ENCODE data around the gene ATG16L1. TPM values are rescaled to one million over a fixed set of nuclear protein-coding genes. Genes with fewer than 3 reads are reported as not detected.

Gene ATG16L1
- total and polyA plus RNA-seq, 10 of the 15 experiments (the other 5 are each of a cell fraction or from before 2014, with no cell fraction given), result 5.2 to 26.6 (median 15.6) TPM

DNA sequence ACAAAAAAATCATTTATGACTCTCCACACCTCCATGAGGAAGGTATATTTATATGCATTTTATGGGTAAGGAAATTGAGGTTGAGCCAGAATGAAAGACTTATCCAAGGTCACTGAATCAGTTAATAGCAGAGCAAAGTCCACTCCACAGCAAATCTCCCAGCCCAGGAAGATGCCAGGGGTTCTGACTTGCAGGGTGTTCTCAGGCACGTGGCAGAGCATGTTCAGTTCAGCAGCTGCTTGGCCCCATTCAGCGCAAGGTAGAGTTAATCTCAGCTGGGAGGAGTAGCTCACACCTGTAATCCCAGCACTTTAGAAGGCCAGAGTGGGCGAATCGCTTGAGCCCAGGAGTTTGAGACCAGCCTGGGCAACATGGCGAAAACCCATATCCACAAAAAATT lies 85.1 kb downstream of the ATG16L1 start:
- no peak overlapping the region for H3K27ac ChIP-seq (ENCODE audit: control insufficient read depth, insufficient read depth)
- RAD21 ChIA-PET (ENCODE audit: unreplicated experiment), result no interaction called here
- no peaks in the 10 kb centered on the region for H3K79me2 ChIP-seq (ENCODE audit: control insufficient read depth, insufficient read depth, low read length)
- no peaks in the 10 kb centered on the region for H3K36me3 ChIP-seq (ENCODE audit: control insufficient read depth in 2 of 2, insufficient read depth in 2 of 2, low read length in 1 of 2)
- H4K20me1 ChIP-seq (ENCODE audit: control insufficient read depth, insufficient read depth), result no peaks in the 10 kb centered on the region
- H3K9ac ChIP-seq (ENCODE audit: control insufficient read depth, insufficient read depth, low read length), result no peak overlapping the region
- in situ Hi-C loops (cut with MboI) (no loop called here), intact Hi-C loops (cut with micrococcal nuclease; ENCODE audit: unreplicated experiment) (no loop called here)
- no peak overlapping the region for H2AFZ ChIP-seq (ENCODE audit: control insufficient read depth, low read depth, low read length)
- ATAC-seq (no peak), FAIRE-seq (no peak), DNase-seq (ENCODE audit: low read depth, low spot score) (no peak)
- POLR2A ChIA-PET, result no interaction called here
- no peaks in the 10 kb centered on the region; a peak in 1 of 4 replicates for H3K27me3 ChIP-seq (replicated peaks in 1 of 2; ENCODE audit: control insufficient read depth in 2 of 2, insufficient read depth in 2 of 2, low read length in 1 of 2)
- CTCF ChIA-PET, result no interaction called here
- BruUV-seq (replicated peaks), result no TSS peak
- no peaks in the 10 kb centered on the region for H3K9me3 ChIP-seq (replicated peaks; ENCODE audit: control insufficient read depth, insufficient read depth, low read length)
- SMC1A ChIA-PET (ENCODE audit: uncharacterized antibody, unreplicated experiment), result no interaction called here
- no peak overlapping the region for H3K4me3 ChIP-seq
- H3K4me2 ChIP-seq (ENCODE audit: control insufficient read depth, insufficient read depth), result no peak overlapping the region
- H3K4me1 ChIP-seq (ENCODE audit: control insufficient read depth, insufficient read depth, low read length), result peaks cover 11% of the 10 kb centered on the region
- WGBS (ENCODE audit: insufficient coverage, insufficient replicate concordance, low lambda C conversion rate, missing lambda C conversion rate), result 76% methylated on average over 5 of the region's 5 CpGs
- no peak for TF ChIP-seq ZNF622 (IDR thresholded peaks at IDR 0.05)
- TF ChIP-seq NR2C1 (IDR thresholded peaks at IDR 0.05), result no peak
- no peak for TF ChIP-seq BHLHE40 (IDR thresholded peaks at IDR 0.05; ENCODE audit: borderline replicate concordance in 1 of 2, low read depth in 2 of 2, low read length in 1 of 2)
- no peak for TF ChIP-seq NR2F1 (conservative IDR thresholded peaks at IDR 0.05)
- TF ChIP-seq, protein P1, sequence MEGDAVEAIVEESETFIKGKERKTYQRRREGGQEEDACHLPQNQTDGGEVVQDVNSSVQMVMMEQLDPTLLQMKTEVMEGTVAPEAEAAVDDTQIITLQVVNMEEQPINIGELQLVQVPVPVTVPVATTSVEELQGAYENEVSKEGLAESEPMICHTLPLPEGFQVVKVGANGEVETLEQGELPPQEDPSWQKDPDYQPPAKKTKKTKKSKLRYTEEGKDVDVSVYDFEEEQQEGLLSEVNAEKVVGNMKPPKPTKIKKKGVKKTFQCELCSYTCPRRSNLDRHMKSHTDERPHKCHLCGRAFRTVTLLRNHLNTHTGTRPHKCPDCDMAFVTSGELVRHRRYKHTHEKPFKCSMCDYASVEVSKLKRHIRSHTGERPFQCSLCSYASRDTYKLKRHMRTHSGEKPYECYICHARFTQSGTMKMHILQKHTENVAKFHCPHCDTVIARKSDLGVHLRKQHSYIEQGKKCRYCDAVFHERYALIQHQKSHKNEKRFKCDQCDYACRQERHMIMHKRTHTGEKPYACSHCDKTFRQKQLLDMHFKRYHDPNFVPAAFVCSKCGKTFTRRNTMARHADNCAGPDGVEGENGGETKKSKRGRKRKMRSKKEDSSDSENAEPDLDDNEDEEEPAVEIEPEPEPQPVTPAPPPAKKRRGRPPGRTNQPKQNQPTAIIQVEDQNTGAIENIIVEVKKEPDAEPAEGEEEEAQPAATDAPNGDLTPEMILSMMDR (IDR thresholded peaks at IDR 0.05 in 2 of 3, conservative IDR thresholded peaks at IDR 0.05 in 1 of 3; ENCODE audit: control insufficient read depth in 2 of 3, extremely low read depth in 1 of 3, insufficient read depth in 1 of 3, low read depth in 3 of 3, low read length in 3 of 3), result no peak
- TF ChIP-seq CBX5 (IDR thresholded peaks at IDR 0.05; ENCODE audit: low read depth), result no peak
- TF ChIP-seq ZNF217 (IDR thresholded peaks at IDR 0.05), result no peak
- no peak for TF ChIP-seq SREBF2 (IDR thresholded peaks at IDR 0.05; ENCODE audit: low read length)
- TF ChIP-seq, protein P2, sequence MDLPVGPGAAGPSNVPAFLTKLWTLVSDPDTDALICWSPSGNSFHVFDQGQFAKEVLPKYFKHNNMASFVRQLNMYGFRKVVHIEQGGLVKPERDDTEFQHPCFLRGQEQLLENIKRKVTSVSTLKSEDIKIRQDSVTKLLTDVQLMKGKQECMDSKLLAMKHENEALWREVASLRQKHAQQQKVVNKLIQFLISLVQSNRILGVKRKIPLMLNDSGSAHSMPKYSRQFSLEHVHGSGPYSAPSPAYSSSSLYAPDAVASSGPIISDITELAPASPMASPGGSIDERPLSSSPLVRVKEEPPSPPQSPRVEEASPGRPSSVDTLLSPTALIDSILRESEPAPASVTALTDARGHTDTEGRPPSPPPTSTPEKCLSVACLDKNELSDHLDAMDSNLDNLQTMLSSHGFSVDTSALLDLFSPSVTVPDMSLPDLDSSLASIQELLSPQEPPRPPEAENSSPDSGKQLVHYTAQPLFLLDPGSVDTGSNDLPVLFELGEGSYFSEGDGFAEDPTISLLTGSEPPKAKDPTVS (IDR thresholded peaks at IDR 0.05; ENCODE audit: low read depth, low read length), result no peak
- no peak for TF ChIP-seq SMARCA5 (IDR thresholded peaks at IDR 0.05)
- TF ChIP-seq, protein P3, sequence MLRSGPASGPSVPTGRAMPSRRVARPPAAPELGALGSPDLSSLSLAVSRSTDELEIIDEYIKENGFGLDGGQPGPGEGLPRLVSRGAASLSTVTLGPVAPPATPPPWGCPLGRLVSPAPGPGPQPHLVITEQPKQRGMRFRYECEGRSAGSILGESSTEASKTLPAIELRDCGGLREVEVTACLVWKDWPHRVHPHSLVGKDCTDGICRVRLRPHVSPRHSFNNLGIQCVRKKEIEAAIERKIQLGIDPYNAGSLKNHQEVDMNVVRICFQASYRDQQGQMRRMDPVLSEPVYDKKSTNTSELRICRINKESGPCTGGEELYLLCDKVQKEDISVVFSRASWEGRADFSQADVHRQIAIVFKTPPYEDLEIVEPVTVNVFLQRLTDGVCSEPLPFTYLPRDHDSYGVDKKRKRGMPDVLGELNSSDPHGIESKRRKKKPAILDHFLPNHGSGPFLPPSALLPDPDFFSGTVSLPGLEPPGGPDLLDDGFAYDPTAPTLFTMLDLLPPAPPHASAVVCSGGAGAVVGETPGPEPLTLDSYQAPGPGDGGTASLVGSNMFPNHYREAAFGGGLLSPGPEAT (IDR thresholded peaks at IDR 0.05; ENCODE audit: low read depth), result no peak
- no peak for TF ChIP-seq SREBF1 (IDR thresholded peaks at IDR 0.05; ENCODE audit: low read length)
- no peak for TF ChIP-seq SRF (IDR thresholded peaks at IDR 0.05; ENCODE audit: low read depth in 2 of 2, low read length in 2 of 2)
- no peak for TF ChIP-seq POLR2AphosphoS5 (IDR thresholded peaks at IDR 0.05; ENCODE audit: low read length)
- TF ChIP-seq, protein P4, sequence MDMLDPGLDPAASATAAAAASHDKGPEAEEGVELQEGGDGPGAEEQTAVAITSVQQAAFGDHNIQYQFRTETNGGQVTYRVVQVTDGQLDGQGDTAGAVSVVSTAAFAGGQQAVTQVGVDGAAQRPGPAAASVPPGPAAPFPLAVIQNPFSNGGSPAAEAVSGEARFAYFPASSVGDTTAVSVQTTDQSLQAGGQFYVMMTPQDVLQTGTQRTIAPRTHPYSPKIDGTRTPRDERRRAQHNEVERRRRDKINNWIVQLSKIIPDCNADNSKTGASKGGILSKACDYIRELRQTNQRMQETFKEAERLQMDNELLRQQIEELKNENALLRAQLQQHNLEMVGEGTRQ (IDR thresholded peaks at IDR 0.05; ENCODE audit: borderline replicate concordance, low read depth, low read length), result no peak
- no peak for TF ChIP-seq POLR2AphosphoS2 (IDR thresholded peaks at IDR 0.05; ENCODE audit: low read depth, low read length)
- TF ChIP-seq, protein P5, sequence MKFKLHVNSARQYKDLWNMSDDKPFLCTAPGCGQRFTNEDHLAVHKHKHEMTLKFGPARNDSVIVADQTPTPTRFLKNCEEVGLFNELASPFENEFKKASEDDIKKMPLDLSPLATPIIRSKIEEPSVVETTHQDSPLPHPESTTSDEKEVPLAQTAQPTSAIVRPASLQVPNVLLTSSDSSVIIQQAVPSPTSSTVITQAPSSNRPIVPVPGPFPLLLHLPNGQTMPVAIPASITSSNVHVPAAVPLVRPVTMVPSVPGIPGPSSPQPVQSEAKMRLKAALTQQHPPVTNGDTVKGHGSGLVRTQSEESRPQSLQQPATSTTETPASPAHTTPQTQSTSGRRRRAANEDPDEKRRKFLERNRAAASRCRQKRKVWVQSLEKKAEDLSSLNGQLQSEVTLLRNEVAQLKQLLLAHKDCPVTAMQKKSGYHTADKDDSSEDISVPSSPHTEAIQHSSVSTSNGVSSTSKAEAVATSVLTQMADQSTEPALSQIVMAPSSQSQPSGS (IDR thresholded peaks at IDR 0.05; ENCODE audit: low read length), result no peak
- TF ChIP-seq ETV6 (conservative IDR thresholded peaks at IDR 0.05 in 1 of 2, IDR thresholded peaks at IDR 0.05 in 1 of 2; ENCODE audit: borderline replicate concordance in 1 of 2, low read depth in 1 of 2), result no peak
- no peak for TF ChIP-seq SPI1 (IDR thresholded peaks at IDR 0.05; ENCODE audit: borderline replicate concordance, insufficient read depth, low read depth, low read length)
